Thoracic aorta endothelial cell (primary cell): ENCODE results near the gene SNAPC3. TPM values are rescaled to one million over a fixed set of nuclear protein-coding genes. Genes with fewer than 3 reads are reported as not detected.

Source experiments
- small RNA-seq: library from RNA; depleted of rRNA; stranded (forward); fragments of <200 nt; gene quantifications from one replicate; pipeline ENCODE3, GENCODE V24; 2012
- total RNA-seq: library from RNA; depleted of rRNA; stranded (reverse); fragments of >200 nt; gene quantifications from 2 replicates; pipeline ENCODE4 v1.2.3, GENCODE V29; 2012

Gene SNAPC3
- 62.1 and 62.4 TPM in 2 replicates for total RNA-seq

DNA sequence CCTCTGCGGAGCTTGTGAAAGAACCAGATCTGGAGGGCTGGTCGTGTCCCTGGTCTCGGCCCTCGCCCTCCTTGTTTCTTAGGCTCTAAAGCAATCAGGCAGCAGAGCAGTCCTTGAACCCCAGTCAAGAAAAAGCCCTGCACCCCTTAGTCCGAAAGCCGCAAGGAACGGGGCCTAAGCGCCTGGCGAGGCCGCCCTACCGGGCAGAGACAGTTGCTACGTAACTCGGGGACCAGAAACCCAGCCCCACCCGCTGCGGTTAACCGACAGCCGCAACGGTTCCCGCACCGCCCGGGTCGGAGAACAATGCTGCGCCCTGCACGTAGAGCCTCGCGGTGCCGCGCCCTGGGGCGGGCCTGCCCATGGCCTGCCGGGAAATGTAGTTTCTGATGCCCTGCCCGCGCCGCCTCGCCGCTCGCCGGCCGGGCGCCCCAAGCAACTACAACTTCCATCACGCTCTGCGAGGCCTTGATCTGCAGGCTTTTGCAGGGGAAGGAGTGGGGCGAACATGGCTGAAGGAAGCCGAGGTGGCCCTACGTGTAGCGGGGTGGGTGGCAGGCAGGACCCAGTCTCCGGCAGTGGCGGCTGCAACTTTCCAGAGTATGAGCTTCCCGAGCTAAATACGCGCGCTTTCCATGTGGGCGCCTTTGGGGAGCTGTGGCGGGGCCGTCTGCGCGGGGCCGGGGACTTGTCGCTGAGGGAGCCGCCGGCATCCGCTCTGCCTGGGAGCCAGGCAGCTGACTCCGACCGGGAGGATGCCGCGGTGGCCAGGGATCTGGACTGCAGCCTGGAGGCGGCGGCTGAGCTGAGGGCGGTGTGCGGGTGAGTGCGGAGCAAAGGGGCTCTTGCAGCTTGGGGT lies at the start of gene SNAPC3:
Gene SNAPC3 (plus strand): TSS at position 505 of the 859 bp plus-strand sequence. CDS start 4 bp downstream, at position 509.

DNA sequence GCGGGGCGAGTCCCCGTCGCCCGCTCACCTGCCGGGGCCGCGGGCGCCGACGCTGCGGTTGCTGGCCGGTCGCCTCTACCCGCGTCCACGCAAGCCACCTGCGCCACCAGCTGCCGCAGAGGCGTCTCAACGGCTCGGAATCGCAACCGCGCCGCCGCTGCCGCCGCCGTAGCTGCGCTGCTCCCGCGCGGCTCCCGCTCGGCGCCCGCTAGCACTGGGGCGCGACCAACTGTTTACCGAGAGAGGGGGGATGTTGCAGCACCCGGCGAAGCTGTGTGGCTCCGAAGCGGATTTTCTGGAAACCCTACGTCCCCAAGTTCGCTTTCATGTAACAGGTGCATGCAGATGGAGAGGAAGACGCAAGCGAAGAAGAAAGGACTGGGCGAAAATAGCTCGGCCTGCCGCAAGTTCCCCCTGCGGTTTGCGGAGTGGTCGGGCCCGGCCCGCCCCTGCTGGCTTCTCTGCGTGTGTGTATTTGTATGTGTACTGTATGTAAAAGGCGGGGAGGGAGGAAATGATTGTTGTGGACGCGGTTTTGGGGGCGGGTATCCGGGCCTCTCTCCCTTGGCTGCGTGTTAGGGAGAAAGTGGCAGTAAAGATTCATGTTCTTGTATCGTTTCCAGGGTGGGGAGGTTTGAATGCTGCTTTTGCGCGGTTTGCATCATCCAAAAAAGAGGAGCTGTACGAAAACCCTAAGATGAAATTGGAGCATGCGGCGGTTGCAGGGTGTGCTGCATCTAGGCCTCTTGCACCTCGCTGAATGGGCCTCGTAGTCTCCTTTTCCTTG lies 88.3 kb downstream of the SNAPC3 start, which contains the start of gene PSIP1:
Gene PSIP1 (minus strand): TSS at position 182 of the 787 bp plus-strand sequence. CDS start 782 bp downstream, outside the sequence.

Small RNAs within 50 kb of the gene (small RNA-seq; reads per million reads assigned to genes)
- not detected for gene RNU6-319P

Other genes starting within 250 kb of the SNAPC3 start
- gene TTC39B, start 115.7 kb upstream of the SNAPC3 start, total RNA-seq: 5.1 and 7.9 TPM in 2 replicates
- gene PSIP1, start 88.1 kb downstream of the SNAPC3 start, total RNA-seq: 91.9 and 102 TPM in 2 replicates
- gene CCDC171, start 130.2 kb downstream of the SNAPC3 start, total RNA-seq: 2.1 and 2.9 TPM in 2 replicates